GM12878 (cell line): ENCODE data around the gene EEFSEC. TPM values are rescaled to one million over a fixed set of nuclear protein-coding genes. Genes with fewer than 3 reads are reported as not detected.

Experiments
- ATAC-seq: fragments of 200-7000 bp; cut with Tn5 transposase; 3 replicates; pipeline ENCODE4 v1.9.1; 2020; ENCODE audit warnings: mild to moderate bottlenecking, moderate library complexity
- BruUV-seq: library from RNA; stranded (reverse); fragments of 400-500 nt; replicated peaks from 2 replicates; lab custom pipeline; 2021; lab: Mats Ljungman, UMichigan
- CTCF ChIA-PET: fragments of 300-600 bp; sonication (Branson Sonifier 250); formaldehyde crosslinking; extraction: SDS; loops from one replicate; lab custom pipeline; 2021; ENCODE audit warnings: inconsistent platforms; lab: Yijun Ruan, JAX
- POLR2A ChIA-PET: fragments of 350-600 bp; formaldehyde crosslinking; extraction: SDS; loops from one replicate; lab custom pipeline; 2021; ENCODE audit warnings: inconsistent platforms; lab: Charles Lee
- RAD21 ChIA-PET: fragments of 300-600 bp; sonication (Branson Sonifier 250); formaldehyde crosslinking; loops from one replicate; lab custom pipeline; 2023; ENCODE audit warnings: antibody characterized with exemption; ENCODE audit not compliant: unreplicated experiment; lab: Charles Lee
- SMC1A ChIA-PET: fragments of 300-600 bp; sonication (Branson Sonifier 250); formaldehyde crosslinking; loops from one replicate; lab custom pipeline; 2023; ENCODE audit not compliant: unreplicated experiment, uncharacterized antibody; lab: Charles Lee
- DNase-seq: peaks from one replicate; pipeline ENCODE4 v3.0.0-alpha.2; 2011; ENCODE audit warnings: low read depth, low spot score
- FAIRE-seq: peaks from 3 replicates; lab custom pipeline; 2011; peaks lifted over from hg19 to GRCh38; lab: Jason Lieb, UNC
- H2AFZ ChIP-seq: 2 replicates; pipeline ENCODE4 v1.6.0; 2011; ENCODE audit warnings: low read depth, low read length, control low read depth; ENCODE audit not compliant: control insufficient read depth
- H3K27ac ChIP-seq: 2 replicates; pipeline ENCODE4 v1.5.1; 2011; ENCODE audit warnings: control low read depth; ENCODE audit not compliant: control insufficient read depth, insufficient read depth
- H3K27me3 ChIP-seq, 2 experiments: replicated peaks in 1 of 2; 2 replicates each; pipeline versions ENCODE4 v1.6.0 to v1.6.1; 2011; ENCODE audit warnings: low read length in 1 of 2; ENCODE audit not compliant: control insufficient read depth in 2 of 2, insufficient read depth in 2 of 2
- H3K36me3 ChIP-seq, 2 experiments: 2 replicates each; pipeline ENCODE4 v1.5.1; 2011; ENCODE audit warnings: low read length in 1 of 2; ENCODE audit not compliant: control insufficient read depth in 2 of 2, insufficient read depth in 2 of 2
- H3K4me1 ChIP-seq: 2 replicates; pipeline ENCODE4 v1.6.1; 2011; ENCODE audit warnings: mild to moderate bottlenecking, low read length, moderate library complexity, mixed read lengths; ENCODE audit not compliant: control insufficient read depth, insufficient read depth
- H3K4me2 ChIP-seq: 2 replicates; pipeline ENCODE4 v1.6.0; 2011; ENCODE audit warnings: control low read depth; ENCODE audit not compliant: control insufficient read depth, insufficient read depth
- H3K4me3 ChIP-seq: fragments of 200-600 bp; sonication (generic); 2 replicates; pipeline ENCODE4 v1.5.1; 2016
- H3K79me2 ChIP-seq: 2 replicates; pipeline ENCODE4 v1.6.0; 2011; ENCODE audit warnings: low read length; ENCODE audit not compliant: control insufficient read depth, insufficient read depth
- H3K9ac ChIP-seq: 2 replicates; pipeline ENCODE4 v1.8.0; 2011; ENCODE audit warnings: low read length, control low read depth, mixed read lengths; ENCODE audit not compliant: control insufficient read depth, insufficient read depth
- H3K9me3 ChIP-seq: replicated peaks from 3 replicates; pipeline ENCODE4 v1.5.1; 2011; ENCODE audit warnings: mild to moderate bottlenecking, low read length; ENCODE audit not compliant: control insufficient read depth, insufficient read depth
- H4K20me1 ChIP-seq: 2 replicates; pipeline ENCODE4 v1.6.0; 2011; ENCODE audit not compliant: control insufficient read depth, insufficient read depth
- CBFB ChIP-seq: IDR thresholded peaks from 2 replicates; pipeline ENCODE4 v1.6.1; 2016; ENCODE audit warnings: antibody characterized with exemption, low read depth
- CBX5 ChIP-seq: sonication (generic); IDR thresholded peaks from 2 replicates; pipeline ENCODE4 v1.6.1; 2016; ENCODE audit warnings: low read depth, moderate library complexity, mild to moderate bottlenecking, inconsistent platforms
- EP300 ChIP-seq, 2 experiments: fragments of 150-350 bp in 1 of 2; IDR thresholded peaks; 2 replicates each; pipeline ENCODE4 v1.6.1; 2011 to 2012; ENCODE audit warnings: low read depth in 2 of 2, low read length in 2 of 2, borderline replicate concordance in 1 of 2, improper control_type of control experiment in 1 of 2, inconsistent platforms in 1 of 2; ENCODE audit not compliant: control insufficient read depth in 1 of 2
- ESRRA ChIP-seq: IDR thresholded peaks from 2 replicates; pipeline ENCODE4 v1.6.1; 2012; ENCODE audit warnings: mild to moderate bottlenecking, low read length, improper control_type of control experiment
- JUNB ChIP-seq: IDR thresholded peaks from 2 replicates; pipeline ENCODE4 v1.6.1; 2016; ENCODE audit warnings: antibody characterized with exemption, mild to moderate bottlenecking
- JUND ChIP-seq: IDR thresholded peaks from 2 replicates; pipeline ENCODE4 v1.6.1; 2012; ENCODE audit warnings: low read depth, mild to moderate bottlenecking, low read length, improper control_type of control experiment, moderate library complexity
- NBN ChIP-seq: fragments of 450-650 bp; IDR thresholded peaks from 2 replicates; pipeline ENCODE4 v1.6.1; 2016
- POLR2A ChIP-seq: IDR thresholded peaks from 2 replicates; pipeline ENCODE4 v1.6.1; 2011; ENCODE audit warnings: low read depth, mild to moderate bottlenecking, low read length
- POLR2AphosphoS2 ChIP-seq: IDR thresholded peaks from 2 replicates; pipeline ENCODE4 v1.6.1; 2011; ENCODE audit warnings: low read depth, mild to moderate bottlenecking, low read length, improper control_type of control experiment, moderate library complexity
- RAD21 ChIP-seq: IDR thresholded peaks from 2 replicates; pipeline ENCODE4 v1.6.1; 2011; ENCODE audit warnings: mild to moderate bottlenecking, low read depth, low read length, moderate library complexity; ENCODE audit not compliant: insufficient read depth
- RCOR1 ChIP-seq: conservative IDR thresholded peaks from 2 replicates; pipeline ENCODE4 v1.6.1; 2012; ENCODE audit warnings: low read depth, low read length, improper control_type of control experiment
- WRNIP1 ChIP-seq: IDR thresholded peaks from 2 replicates; pipeline ENCODE4 v1.6.1; 2011; ENCODE audit warnings: low read depth, low read length, improper control_type of control experiment, borderline replicate concordance
- ZNF622 ChIP-seq: fragments of 450-650 bp; IDR thresholded peaks from 2 replicates; pipeline ENCODE4 v1.6.1; 2017; ENCODE audit warnings: mild to moderate bottlenecking, inconsistent platforms
- WGBS: methylation state at CpG from one replicate; pipeline ENCODE4 v1.1.6; 2016; ENCODE audit warnings: low lambda C conversion rate; ENCODE audit not compliant: insufficient replicate concordance, insufficient coverage; ENCODE audit errors: missing lambda C conversion rate; 5-methylcytosine and 5-hydroxymethylcytosine counted together
- in situ Hi-C: fragments of 300-500 bp; cut with MboI; formaldehyde crosslinking; loops from 9 replicates; pipeline ENCODE4 v1.14.3; 2018; ENCODE audit warnings: mixed read lengths
- intact Hi-C: fragments of 100-400 bp; cut with micrococcal nuclease; formaldehyde crosslinking; loops from one replicate; pipeline ENCODE4 v1.14.2; 2022; ENCODE audit not compliant: unreplicated experiment
- polyA plus RNA-seq, 11 experiments: library from polyadenylated mRNA; depleted of rRNA in 4 of 11; unstranded in 6 of 11; stranded (reverse) in 5 of 11; fragments of >200 nt; fragmentation: Nextera tagmentation in 4 of 11; fragmentation: Illumina TruSeq in 1 of 11; extraction: Ambion mirVana in 4 of 11; extraction: Trizol in 1 of 11; gene quantifications; 1 replicate in 1 of 11; 2 replicates in 10 of 11; pipeline versions ENCODE4 v1.2.1 to v1.2.3, GENCODE V29; 2011 to 2016; ENCODE audit warnings: inconsistent platforms in 2 of 11, missing spikeins in 2 of 11, low read depth in 1 of 11
- total RNA-seq, 4 experiments: library from RNA; depleted of rRNA in 3 of 4; stranded (reverse); fragments of >200 nt in 3 of 4; fragmentation: Illumina TruSeq in 1 of 4; extraction: Trizol in 1 of 4; gene quantifications; 2 replicates each; pipeline versions ENCODE4 v1.2.1 to v1.2.3, GENCODE V29; 2013 to 2021
- TF ChIP-seq, protein P1 (sequence below): IDR thresholded peaks from 2 replicates; pipeline ENCODE4 v1.6.1; 2011; ENCODE audit warnings: borderline replicate concordance, low read depth, mild to moderate bottlenecking, moderate library complexity, mixed read lengths, low read length; ENCODE audit not compliant: insufficient read depth; ENCODE audit errors: extremely low read length
- TF ChIP-seq, protein P2 (sequence below): IDR thresholded peaks from 2 replicates; pipeline ENCODE4 v1.6.1; 2011; ENCODE audit warnings: borderline replicate concordance, low read depth, mild to moderate bottlenecking, moderate library complexity, low read length; ENCODE audit not compliant: insufficient read depth, poor library complexity, severe bottlenecking

Gene EEFSEC
- total and polyA plus RNA-seq, 10 of the 15 experiments (the other 5 are each of a cell fraction or from before 2014, with no cell fraction given), result 0.29 to 29.1 (median 16.1) TPM

DNA sequence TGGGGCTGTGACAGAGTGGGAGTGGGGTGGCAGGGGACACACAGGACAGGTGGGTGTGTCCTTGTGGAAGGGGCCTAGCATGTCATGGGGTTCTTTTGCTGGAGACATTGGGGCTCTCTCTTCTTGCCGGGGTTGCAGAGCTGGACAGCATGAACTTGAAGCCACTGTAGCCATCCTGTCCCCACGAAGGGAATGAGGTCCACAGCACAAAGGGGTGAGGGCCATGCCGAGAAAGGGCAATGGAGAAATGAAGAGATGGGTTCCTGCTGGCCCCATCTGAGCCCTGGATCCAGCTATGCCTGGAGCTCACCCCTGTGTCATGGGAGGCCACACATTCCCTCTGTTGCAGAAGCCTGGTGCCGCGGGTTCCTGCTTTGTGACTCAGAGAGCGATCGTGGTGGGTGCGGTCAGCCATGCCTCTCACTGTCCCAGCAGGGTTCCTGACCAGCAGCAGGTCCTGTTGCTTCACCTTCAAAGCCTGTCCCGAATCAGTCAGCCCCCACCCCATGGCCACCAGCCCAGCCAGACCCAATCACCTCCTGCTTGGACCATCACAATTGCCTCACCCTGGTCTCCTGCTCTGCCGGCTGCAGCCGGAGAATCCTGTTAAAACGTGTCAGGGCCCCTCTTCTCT, 263.4 kb downstream of the EEFSEC start:
- no peaks in the 10 kb centered on the region for H3K36me3 ChIP-seq
- in situ Hi-C loops, result no loop called here
- H3K9ac ChIP-seq, result no peak overlapping the region
- DNase-seq (no peak), FAIRE-seq (no peak)
- intact Hi-C loops, result no loop called here
- ChIA-PET SMC1A (interaction anchor here (0.6 kb wide), 1 partner anchor 178 kb away, joined by 3 read pairs; no protein-coding TSS in a partner anchor), RAD21 (no interaction called here)
- no TSS peak for BruUV-seq
- no peaks in the 10 kb centered on the region for H3K27me3 ChIP-seq
- no peaks in the 10 kb centered on the region for H3K4me1 ChIP-seq
- no peaks in the 10 kb centered on the region for H3K79me2 ChIP-seq
- no peak overlapping the region for H2AFZ ChIP-seq
- no peaks in the 10 kb centered on the region for H3K9me3 ChIP-seq
- H3K4me2 ChIP-seq, result no peak overlapping the region
- H3K4me3 ChIP-seq, result no peak overlapping the region
- H3K27ac ChIP-seq, result no peak overlapping the region
- TF ChIP-seq EP300 (IDR thresholded peaks at IDR 0.05; ENCODE audit: borderline replicate concordance in 1 of 2, control insufficient read depth in 1 of 2, low read depth in 2 of 2, low read length in 2 of 2) (no peak), POLR2A (no peak), RCOR1 (no peak), ZNF622 (no peak), ESRRA (no peak), POLR2AphosphoS2 (no peak), CBX5 (no peak), NBN (no peak), CBFB (no peak), JUND (no peak), WRNIP1 (no peak), JUNB (no peak), RAD21 (no peak)
- TF ChIP-seq, protein P1, sequence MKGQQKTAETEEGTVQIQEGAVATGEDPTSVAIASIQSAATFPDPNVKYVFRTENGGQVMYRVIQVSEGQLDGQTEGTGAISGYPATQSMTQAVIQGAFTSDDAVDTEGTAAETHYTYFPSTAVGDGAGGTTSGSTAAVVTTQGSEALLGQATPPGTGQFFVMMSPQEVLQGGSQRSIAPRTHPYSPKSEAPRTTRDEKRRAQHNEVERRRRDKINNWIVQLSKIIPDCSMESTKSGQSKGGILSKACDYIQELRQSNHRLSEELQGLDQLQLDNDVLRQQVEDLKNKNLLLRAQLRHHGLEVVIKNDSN, result no peak
- TF ChIP-seq, protein P2, sequence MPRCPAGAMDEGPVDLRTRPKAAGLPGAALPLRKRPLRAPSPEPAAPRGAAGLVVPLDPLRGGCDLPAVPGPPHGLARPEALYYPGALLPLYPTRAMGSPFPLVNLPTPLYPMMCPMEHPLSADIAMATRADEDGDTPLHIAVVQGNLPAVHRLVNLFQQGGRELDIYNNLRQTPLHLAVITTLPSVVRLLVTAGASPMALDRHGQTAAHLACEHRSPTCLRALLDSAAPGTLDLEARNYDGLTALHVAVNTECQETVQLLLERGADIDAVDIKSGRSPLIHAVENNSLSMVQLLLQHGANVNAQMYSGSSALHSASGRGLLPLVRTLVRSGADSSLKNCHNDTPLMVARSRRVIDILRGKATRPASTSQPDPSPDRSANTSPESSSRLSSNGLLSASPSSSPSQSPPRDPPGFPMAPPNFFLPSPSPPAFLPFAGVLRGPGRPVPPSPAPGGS, result no peak
- TF ChIP-seq, all 136 proteins: peak for 0
- ATAC-seq, result no peak
- WGBS, result 41% methylated on average over 12 of the region's 12 CpGs
- H4K20me1 ChIP-seq, result no peaks in the 10 kb centered on the region
- POLR2A ChIA-PET, result no interaction called here
- CTCF ChIA-PET, result no interaction called here
